AG09319 (cell line): ENCODE data around the gene RBCK1.

Experiments used
- DNase-seq: peaks from one replicate; pipeline ENCODE4 v3.0.0-alpha.2; 2010; ENCODE audit warnings: low read depth; ENCODE audit errors: extremely low read depth
- TF ChIP-seq, protein P1 (sequence below): IDR thresholded peaks from 2 replicates; pipeline ENCODE4 v1.5.1; 2011; ENCODE audit warnings: low read depth, mild to moderate bottlenecking, inconsistent platforms, low read length, moderate library complexity

RBCK1 gene

DNA sequence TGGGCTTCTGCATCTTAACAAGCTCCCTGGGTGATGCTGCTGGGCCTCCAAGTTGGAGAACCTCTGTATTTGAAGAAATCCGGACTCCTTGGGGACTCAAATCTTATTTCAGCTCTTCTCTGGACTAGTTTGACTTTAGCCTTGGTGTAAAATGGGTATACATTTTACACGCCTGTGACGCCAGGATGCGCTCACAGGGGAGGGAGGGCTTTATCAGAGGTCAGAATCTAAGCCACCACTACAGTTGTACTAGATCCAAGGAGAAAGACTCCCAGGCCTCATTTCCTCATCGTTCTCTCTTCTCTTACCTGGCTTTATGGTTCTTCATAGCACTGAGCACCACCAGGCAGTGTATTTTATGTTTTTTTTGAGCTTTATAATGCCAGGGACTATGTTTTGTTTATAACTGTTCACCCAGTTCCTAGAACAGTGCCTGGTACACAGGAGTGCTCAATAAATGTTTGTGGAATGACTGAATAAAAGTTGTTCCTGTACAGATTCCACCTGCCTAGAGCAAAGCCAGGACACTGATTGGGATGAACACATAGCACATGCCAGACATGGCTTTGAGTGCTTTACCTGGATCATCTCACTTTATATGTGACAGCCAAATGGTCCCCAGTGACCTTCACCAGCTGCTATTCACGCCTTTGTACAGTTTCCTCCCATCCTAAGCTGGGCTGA is 5.1 kb upstream of the RBCK1 start:
- no peak for DNase-seq
- TF ChIP-seq, protein P1, sequence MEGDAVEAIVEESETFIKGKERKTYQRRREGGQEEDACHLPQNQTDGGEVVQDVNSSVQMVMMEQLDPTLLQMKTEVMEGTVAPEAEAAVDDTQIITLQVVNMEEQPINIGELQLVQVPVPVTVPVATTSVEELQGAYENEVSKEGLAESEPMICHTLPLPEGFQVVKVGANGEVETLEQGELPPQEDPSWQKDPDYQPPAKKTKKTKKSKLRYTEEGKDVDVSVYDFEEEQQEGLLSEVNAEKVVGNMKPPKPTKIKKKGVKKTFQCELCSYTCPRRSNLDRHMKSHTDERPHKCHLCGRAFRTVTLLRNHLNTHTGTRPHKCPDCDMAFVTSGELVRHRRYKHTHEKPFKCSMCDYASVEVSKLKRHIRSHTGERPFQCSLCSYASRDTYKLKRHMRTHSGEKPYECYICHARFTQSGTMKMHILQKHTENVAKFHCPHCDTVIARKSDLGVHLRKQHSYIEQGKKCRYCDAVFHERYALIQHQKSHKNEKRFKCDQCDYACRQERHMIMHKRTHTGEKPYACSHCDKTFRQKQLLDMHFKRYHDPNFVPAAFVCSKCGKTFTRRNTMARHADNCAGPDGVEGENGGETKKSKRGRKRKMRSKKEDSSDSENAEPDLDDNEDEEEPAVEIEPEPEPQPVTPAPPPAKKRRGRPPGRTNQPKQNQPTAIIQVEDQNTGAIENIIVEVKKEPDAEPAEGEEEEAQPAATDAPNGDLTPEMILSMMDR = no peak

DNA sequence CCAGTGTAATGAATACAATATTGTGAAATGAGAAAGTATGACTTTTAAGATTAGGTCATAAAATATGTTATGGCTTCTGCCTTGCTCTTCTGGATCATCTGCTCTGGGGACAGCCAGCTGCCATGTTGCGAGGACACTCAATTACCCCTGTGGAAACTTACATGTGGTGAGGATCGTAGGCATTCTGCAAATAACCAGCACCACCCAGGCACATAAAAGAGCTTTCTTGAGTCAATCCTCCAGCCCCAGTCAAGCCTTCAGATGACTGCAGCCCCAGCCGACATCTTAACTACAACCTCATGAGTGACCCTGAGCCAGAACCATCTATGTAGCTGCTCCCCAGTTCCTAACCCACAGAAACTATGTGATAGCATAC is 4.5 kb upstream of the RBCK1 start:
- TF ChIP-seq, protein P1 = no peak
- no peak for DNase-seq

DNA sequence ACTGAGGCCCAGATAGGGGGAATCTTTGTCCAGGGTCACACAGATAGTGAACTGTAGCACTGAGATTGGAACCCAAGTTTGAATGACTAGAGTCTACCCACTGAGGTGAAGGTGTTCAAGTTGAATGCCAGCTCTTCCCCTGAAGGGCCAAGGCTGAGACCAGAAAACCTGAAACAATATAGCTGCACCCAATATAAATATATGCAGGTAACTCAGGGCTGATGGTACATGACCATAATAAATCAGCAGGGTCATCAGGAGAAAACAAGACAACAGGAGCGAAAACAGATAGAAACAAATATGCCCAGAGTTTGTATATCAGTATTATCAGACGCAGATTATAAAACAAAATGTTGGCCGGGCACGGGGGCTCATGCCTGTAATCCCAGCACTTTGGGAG is 4.0 kb upstream of the RBCK1 start:
- DNase-seq = no peak
- TF ChIP-seq, protein P1 = no peak

DNA sequence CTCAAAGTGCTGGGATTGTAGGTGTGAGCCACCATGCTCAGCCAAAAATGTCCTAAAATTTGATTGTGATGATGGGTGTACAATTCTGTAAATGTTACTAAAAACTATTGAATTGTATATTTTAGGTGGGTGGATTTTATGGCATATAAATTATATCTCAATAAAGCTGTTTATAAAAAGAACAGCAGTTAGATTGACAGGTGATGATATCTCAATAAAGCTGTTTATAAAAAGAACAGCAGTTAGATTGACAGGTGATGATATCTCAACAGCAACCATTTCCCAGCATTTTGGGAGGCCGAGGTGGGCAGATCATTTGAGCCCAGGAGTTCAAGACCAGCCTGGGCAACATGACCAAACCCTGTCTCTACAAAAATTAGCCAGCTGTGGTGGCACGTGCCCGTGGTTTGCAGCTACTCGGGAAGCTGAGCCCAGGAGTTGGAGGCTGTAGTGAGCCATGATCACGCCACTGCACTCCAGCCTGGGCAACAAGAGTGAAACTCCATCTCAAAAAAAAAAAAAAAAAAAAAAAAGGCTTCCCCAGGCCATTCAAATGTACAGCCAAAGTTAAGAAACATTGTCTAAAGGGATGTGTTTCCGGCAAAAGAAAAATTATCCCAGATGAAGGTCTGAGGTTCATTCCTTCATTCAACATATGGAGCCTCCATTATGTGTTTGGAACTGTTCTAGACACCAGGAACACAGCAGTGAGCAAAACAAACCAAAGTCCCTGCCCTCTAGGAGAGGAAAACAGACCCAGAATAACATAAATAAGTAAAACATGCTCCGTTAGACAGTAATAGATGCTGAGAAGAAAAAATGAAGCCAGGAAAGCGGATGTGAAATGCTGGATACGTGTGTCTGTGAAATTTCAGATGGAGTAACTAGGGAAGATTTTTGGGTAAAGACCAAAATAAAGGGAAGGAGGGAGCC is 1.6 kb upstream of the RBCK1 start:
- TF ChIP-seq, protein P1 = no peak
- DNase-seq = no peak

DNA sequence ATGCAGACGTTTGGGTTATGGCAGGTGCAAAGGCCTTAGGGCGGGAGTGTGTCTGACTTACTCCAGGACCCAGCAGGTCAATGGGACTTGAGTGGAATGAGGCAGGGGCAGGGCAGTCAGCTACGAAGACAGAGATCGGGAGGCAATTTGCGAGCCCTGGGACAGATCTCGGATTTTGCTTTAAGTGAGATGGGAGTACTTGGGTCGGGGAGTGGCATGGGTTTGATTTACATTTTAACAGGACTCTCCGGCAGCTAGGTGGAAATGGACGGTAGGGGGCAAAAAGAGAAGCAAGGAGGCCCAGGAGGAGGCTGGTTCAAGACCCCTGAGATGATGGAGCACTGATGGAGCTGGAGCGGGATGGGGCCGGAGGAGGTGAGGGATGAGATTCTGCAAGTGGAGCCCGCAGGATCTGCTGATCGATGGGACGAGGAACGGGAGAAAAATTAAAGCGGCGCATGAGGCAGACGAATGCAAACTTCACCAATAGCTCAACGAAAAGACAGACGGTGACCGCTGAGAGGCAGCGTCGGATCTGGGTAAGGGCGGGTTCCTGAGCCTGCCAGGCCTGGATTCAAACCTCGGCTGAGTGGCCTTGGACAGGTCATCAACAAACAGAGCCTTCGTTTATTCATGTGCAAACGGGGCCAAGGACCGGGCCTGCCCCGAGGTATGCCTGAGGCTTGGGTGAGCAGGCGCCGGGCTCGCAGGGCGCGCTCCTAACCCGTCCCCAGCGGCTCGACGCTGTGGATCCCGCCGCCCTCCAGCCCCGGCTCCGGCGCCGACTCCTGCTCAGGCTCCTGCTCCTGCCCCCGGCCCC is 756 bp upstream of the RBCK1 start:
- TF ChIP-seq, protein P1 = peak; percentile 30
- DNase-seq = peak; percentile 44

DNA sequence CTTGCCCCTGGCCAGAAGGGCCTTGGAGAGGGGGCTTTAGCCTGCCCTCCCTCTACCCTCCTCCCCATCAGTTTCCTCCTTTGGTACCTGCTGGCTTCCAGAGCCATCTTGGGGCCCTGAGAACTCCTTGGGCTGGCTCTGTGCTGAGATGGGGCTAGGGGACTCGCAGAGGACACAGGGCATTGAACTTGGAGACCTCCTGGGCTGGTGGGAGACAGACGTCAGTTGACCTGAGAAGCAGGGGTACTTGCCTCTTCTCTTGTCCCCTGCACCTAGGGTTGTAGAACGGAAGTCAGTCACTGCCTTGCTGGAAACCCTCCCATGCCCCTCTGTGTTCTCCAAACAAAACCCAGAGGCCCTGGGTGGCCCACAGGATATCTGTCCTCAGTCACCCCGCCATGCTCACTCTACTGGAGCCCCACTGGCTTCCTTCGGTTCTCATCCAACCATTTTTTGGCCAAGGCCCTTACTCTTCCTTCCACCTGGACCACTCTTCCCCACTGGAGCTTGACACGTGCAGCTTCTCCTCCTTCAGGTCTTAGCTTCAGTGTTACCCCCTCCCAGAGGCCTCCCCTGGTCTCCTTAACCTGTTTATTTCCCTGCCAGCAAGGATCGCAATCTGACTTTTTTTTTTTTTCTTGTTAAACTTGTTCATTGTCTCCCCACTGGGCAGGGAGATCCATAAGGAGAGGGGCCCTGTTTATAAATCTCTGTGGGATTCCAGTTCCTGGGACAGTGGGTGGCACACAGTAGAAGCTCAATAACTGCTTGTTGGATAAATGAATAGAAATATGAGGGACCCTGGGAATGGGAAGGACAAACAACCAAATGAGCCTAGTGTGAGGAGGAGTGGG is 971 bp downstream of the RBCK1 start:
- TF ChIP-seq, protein P1 = no peak
- DNase-seq = no peak
